ENCODE results near the gene ASB2. TPM values are rescaled to one million over a fixed set of nuclear protein-coding genes. Genes with fewer than 3 reads are reported as not detected.

Gene ASB2
- polyA plus RNA-seq, 1 of the 3 experiments (the other 2 are of a cell fraction) = 0.15 TPM

GRCh38 chr14:93959239-93960107 is 16.9 kb downstream of the ASB2 start (continued):
- TF ChIP-seq USF1 (IDR thresholded peaks at IDR 0.05; ENCODE audit: borderline replicate concordance, low read depth) = peak; percentile 52; the same call in 1 of the 2 replicates
- peak; percentile 92 for TF ChIP-seq JUND (IDR thresholded peaks at IDR 0.05)
- TF ChIP-seq EP300 (IDR thresholded peaks at IDR 0.05; ENCODE audit: borderline replicate concordance in 1 of 2, low read depth in 1 of 2, low read length in 1 of 2) = peak in 1 of 2 experiments; percentile 88; a peak in 1 of 4 replicates
- peak; percentile 99 for TF ChIP-seq RXRA (IDR thresholded peaks at IDR 0.05; ENCODE audit: borderline replicate concordance, low read depth)
- peak; percentile 21; the same call in 1 of the 2 replicates for TF ChIP-seq POLR2AphosphoS5 (IDR thresholded peaks at IDR 0.05; ENCODE audit: low read depth, low read length)
- no peak for TF ChIP-seq YY1 (IDR thresholded peaks at IDR 0.05; ENCODE audit: low read depth)
- no peak for TF ChIP-seq FOXJ3 (CRISPR knock-in tag; IDR thresholded peaks at IDR 0.05)
- no peak for TF ChIP-seq EZH2phosphoT487 (IDR thresholded peaks at IDR 0.05; ENCODE audit: borderline replicate concordance, low read depth)
- no peak for TF ChIP-seq SIN3A (IDR thresholded peaks at IDR 0.05; ENCODE audit: borderline replicate concordance, low read depth, low read length)
- TF ChIP-seq MEF2A (IDR thresholded peaks at IDR 0.05; ENCODE audit: borderline replicate concordance, low read depth) = no peak
- TF ChIP-seq CHD2 (IDR thresholded peaks at IDR 0.05; ENCODE audit: low read length, partially characterized antibody) = no peak
- peak; percentile 90 for TF ChIP-seq TCF12 (IDR thresholded peaks at IDR 0.05)
- no peak for TF ChIP-seq RAD21 (IDR thresholded peaks at IDR 0.05; ENCODE audit: low read length)

GRCh38 chr14:93958567-93959238 is 17.7 kb downstream of the ASB2 start:
- H3K4me1 ChIP-seq (ENCODE audit: control insufficient read depth in 1 of 2, insufficient read depth in 2 of 2, low read depth in 1 of 2, low read length in 1 of 2) = peaks cover 3 to 16% of the 10 kb centered on the region in 2 experiments; a peak in 2 of 4 replicates
- no peaks in the 10 kb centered on the region for H3K79me2 ChIP-seq (ENCODE audit: insufficient read depth)
- H3K4me3 ChIP-seq (ENCODE audit: low read depth in 2 of 2, low read length in 1 of 2) = no peak overlapping the region
- no peaks in the 10 kb centered on the region for H3K27me3 ChIP-seq (ENCODE audit: insufficient read depth)
- peak overlapping the region in 1 of 2 experiments; percentile 88; a peak in 2 of 4 replicates for H3K27ac ChIP-seq (ENCODE audit: low read depth in 2 of 2, low read length in 1 of 2)
- no peak for DNase-seq
- peak overlapping the region; percentile 58; the same call in 1 of the 2 replicates for H3K4me2 ChIP-seq
- no peaks in the 10 kb centered on the region for H3K9me2 ChIP-seq
- H3F3A ChIP-seq (replicated peaks; ENCODE audit: insufficient read depth) = peaks cover 14% of the 10 kb centered on the region
- no peaks in the 10 kb centered on the region for H4K20me1 ChIP-seq (ENCODE audit: insufficient read depth)
- peak overlapping the region; percentile 65; the same call in 1 of the 2 replicates for H3K9ac ChIP-seq
- no peaks in the 10 kb centered on the region for H3K36me3 ChIP-seq (replicated peaks in 1 of 2; ENCODE audit: control insufficient read depth in 1 of 2, insufficient read depth in 2 of 2, low read length in 1 of 2)
- WGBS (ENCODE audit: low lambda C conversion rate) = 90% methylated on average over 5 of the region's 7 CpGs
- ChIA-PET POLR2A (no interaction called here), CTCF (interaction anchor here (0.5 to 5.2 kb wide), 4 partner anchors 14 to 157 kb away, joined by 3 to 28 read pairs (median 3); no protein-coding TSS in a partner anchor)
- no peak for TF ChIP-seq SIN3A (IDR thresholded peaks at IDR 0.05; ENCODE audit: borderline replicate concordance, low read depth, low read length)
- TF ChIP-seq MAX (IDR thresholded peaks at IDR 0.05; ENCODE audit: low read depth) = no peak
- TF ChIP-seq EZH2phosphoT487 (IDR thresholded peaks at IDR 0.05; ENCODE audit: borderline replicate concordance, low read depth) = no peak
- no peak for TF ChIP-seq POLR2AphosphoS5 (IDR thresholded peaks at IDR 0.05; ENCODE audit: low read depth, low read length)
- no peak for TF ChIP-seq JUND (IDR thresholded peaks at IDR 0.05)
- TF ChIP-seq NRF1 (IDR thresholded peaks at IDR 0.05; ENCODE audit: low read depth, low read length) = no peak
- no peak for TF ChIP-seq MXI1 (IDR thresholded peaks at IDR 0.05; ENCODE audit: low read depth, low read length)
- TF ChIP-seq RXRA (IDR thresholded peaks at IDR 0.05; ENCODE audit: borderline replicate concordance, low read depth) = no peak
- TF ChIP-seq TAF1 (IDR thresholded peaks at IDR 0.05; ENCODE audit: borderline replicate concordance, low read depth, low read length) = no peak
- TF ChIP-seq EP300 (IDR thresholded peaks at IDR 0.05; ENCODE audit: borderline replicate concordance in 1 of 2, low read depth in 1 of 2, low read length in 1 of 2) = no peak
- no peak for TF ChIP-seq RAD21 (IDR thresholded peaks at IDR 0.05; ENCODE audit: low read length)
- no peak for TF ChIP-seq CHD2 (IDR thresholded peaks at IDR 0.05; ENCODE audit: low read length, partially characterized antibody)
- no peak for TF ChIP-seq FOSL2 (IDR thresholded peaks at IDR 0.05; ENCODE audit: borderline replicate concordance, low read depth)
- no peak for TF ChIP-seq SMC3 (IDR thresholded peaks at IDR 0.05; ENCODE audit: low read depth, low read length)
- TF ChIP-seq RCOR1 (IDR thresholded peaks at IDR 0.05; ENCODE audit: low read length) = no peak
- H3K9me3 ChIP-seq = no peaks in the 10 kb centered on the region
- peak overlapping the region; percentile 48; the same call in 1 of the 2 replicates for H2AFZ ChIP-seq (ENCODE audit: low read depth)

Measured in SK-N-SH (cell line).